Spleen (tissue), 13 donors: ENCODE measurements around the gene TIGAR. TPM values are rescaled to one million over a fixed set of nuclear protein-coding genes. Genes with fewer than 3 reads are reported as not detected.

ENCODE experiments used
- DNase-seq: peaks from one replicate; pipeline ENCODE4 v3.0.0-alpha.2; 2020
- H3K27ac ChIP-seq, 8 donors: fragments of 200-600 bp; sonication (generic) in 7 of 8; 1 replicate in 4 of 8; 2 replicates in 4 of 8; pipeline versions ENCODE4 v1.5.0 to v1.8.0; 2016 to 2021; ENCODE audit warnings: inconsistent platforms in 4 of 8, mild to moderate bottlenecking in 4 of 8, moderate library complexity in 1 of 8
- H3K27me3 ChIP-seq, 7 donors: fragments of 200-600 bp; sonication (generic) in 6 of 7; replicated peaks in 1 of 7; 1 replicate in 4 of 7; 2 replicates in 3 of 7; pipeline versions ENCODE4 v1.5.0 to v1.8.0; 2016 to 2021; ENCODE audit warnings: inconsistent platforms in 3 of 7, mild to moderate bottlenecking in 1 of 7
- H3K36me3 ChIP-seq, 6 donors: fragments of 200-600 bp; sonication (generic) in 5 of 6; 1 replicate in 4 of 6; 2 replicates in 2 of 6; pipeline versions ENCODE4 v1.5.0 to v1.8.0; 2016 to 2021; ENCODE audit warnings: inconsistent platforms in 2 of 6
- H3K4me1 ChIP-seq, 6 donors: fragments of 200-600 bp; sonication (generic) in 5 of 6; 1 replicate in 3 of 6; 2 replicates in 3 of 6; pipeline versions ENCODE4 v1.5.0 to v1.8.0; 2016 to 2021; ENCODE audit warnings: inconsistent platforms in 3 of 6
- H3K4me3 ChIP-seq, 8 donors: fragments of 200-600 bp; sonication (generic) in 7 of 8; 1 replicate in 4 of 8; 2 replicates in 4 of 8; pipeline versions ENCODE4 v1.5.0 to v1.8.0; 2016 to 2021; ENCODE audit warnings: inconsistent platforms in 4 of 8, mild to moderate bottlenecking in 4 of 8, moderate library complexity in 2 of 8
- H3K9me3 ChIP-seq, 8 donors: fragments of 200-600 bp; sonication (generic) in 7 of 8; 1 replicate in 4 of 8; 2 replicates in 4 of 8; pipeline versions ENCODE4 v1.5.0 to v1.8.0; 2016 to 2021; ENCODE audit warnings: inconsistent platforms in 4 of 8
- POLR2A ChIP-seq, 3 donors: fragments of 450-650 bp; IDR thresholded peaks; one replicate each; pipeline ENCODE4 v1.5.1; 2017; ENCODE audit warnings: antibody characterized with exemption in 3 of 3, mild to moderate bottlenecking in 1 of 3
- POLR2AphosphoS5 ChIP-seq, 3 donors: sonication (generic); formaldehyde crosslinking; IDR thresholded peaks; one replicate each; pipeline ENCODE4 v1.5.1; 2017; ENCODE audit warnings: antibody characterized with exemption in 3 of 3
- WGBS, 5 donors: extraction: QIAGEN DNeasy Blood & Tissue Kit in 3 of 5; methylation state at CpG; one replicate each; pipeline versions ENCODE4 v1.1.5 to v1.1.7; 2013 to 2018; 5-methylcytosine and 5-hydroxymethylcytosine counted together
- intact Hi-C: fragments of 100-400 bp; cut with DNase I; formaldehyde crosslinking; loops from one replicate; pipeline ENCODE4 v1.15.0; 2023; ENCODE audit warnings: low total_unique reads
- long read RNA-seq, 2 donors: transcript quantifications; one replicate each; lab custom pipeline, GENCODE V29; 2026
- polyA plus RNA-seq, 3 donors: library from polyadenylated mRNA; stranded (reverse); fragments of 200-250 nt; gene quantifications; one replicate each; pipeline ENCODE4 v1.2.1, GENCODE V29; 2013
- total RNA-seq, 7 donors: library from RNA; depleted of rRNA in 3 of 7; stranded (reverse); fragments of >200 nt in 3 of 7; fragmentation: NEBNext Ultra II Directional in 4 of 7; extraction: Animal tissue kit (Norgen Biotek cat#: 25700) in 4 of 7; gene quantifications; one replicate each; pipeline versions ENCODE4 v1.1.0 to v1.2.1, GENCODE V29; 2016 to 2021
- TF ChIP-seq, protein P1 (sequence below), 11 experiments: fragments of 200-600 bp in 7 of 11; fragments of 450-650 bp in 4 of 11; sonication (generic) in 4 of 11; IDR thresholded peaks in 8 of 11; conservative IDR thresholded peaks in 3 of 11; 1 replicate in 7 of 11; 2 replicates in 4 of 11; pipeline versions ENCODE4 v1.4.0 to v1.8.0; 2016 to 2021; ENCODE audit warnings: antibody characterized with exemption in 11 of 11, inconsistent platforms in 4 of 11, mild to moderate bottlenecking in 1 of 11
- donor health status: healthy with polysubstance abuse.
- donor health status: DM: no; HTN: no; CAD: no; lungs with moderate emphysema.
- donor health status: DM: no; HTN: no; CAD: no.
- donor health status: Bipolar disorder and iron deficiency.
- donor health status: healthy.
- donor health status: DM: no; HTN: no; CAD: no.
- donor health status: DM: yes; HTN: yes; CAD: no.

The TIGAR gene, protein sequence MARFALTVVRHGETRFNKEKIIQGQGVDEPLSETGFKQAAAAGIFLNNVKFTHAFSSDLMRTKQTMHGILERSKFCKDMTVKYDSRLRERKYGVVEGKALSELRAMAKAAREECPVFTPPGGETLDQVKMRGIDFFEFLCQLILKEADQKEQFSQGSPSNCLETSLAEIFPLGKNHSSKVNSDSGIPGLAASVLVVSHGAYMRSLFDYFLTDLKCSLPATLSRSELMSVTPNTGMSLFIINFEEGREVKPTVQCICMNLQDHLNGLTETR
- total RNA-seq, result 10 to 100 TPM in 6 of 7 donors, 1 to 10 TPM in 1; 7.1 to 16.7 (median 12.6) TPM
- polyA plus RNA-seq, result 1 to 10 TPM; 4.5 to 9.0 (median 5.1) TPM
- long read RNA-seq, donor 1, transcript TIGAR-201 (6 exons, 2,782 nt), result major isoform, 8 of 8 reads
- long read RNA-seq, donor 1, partial matches to known transcripts, result 0 of 8 reads
- long read RNA-seq, donor 1, other reads (novel, unspliced or antisense), result 0 of 8 reads
- long read RNA-seq, donor 2, partial matches to known transcripts, result 0 of 3 reads
- long read RNA-seq, donor 2, other reads (novel, unspliced or antisense), result 0 of 3 reads

DNA sequence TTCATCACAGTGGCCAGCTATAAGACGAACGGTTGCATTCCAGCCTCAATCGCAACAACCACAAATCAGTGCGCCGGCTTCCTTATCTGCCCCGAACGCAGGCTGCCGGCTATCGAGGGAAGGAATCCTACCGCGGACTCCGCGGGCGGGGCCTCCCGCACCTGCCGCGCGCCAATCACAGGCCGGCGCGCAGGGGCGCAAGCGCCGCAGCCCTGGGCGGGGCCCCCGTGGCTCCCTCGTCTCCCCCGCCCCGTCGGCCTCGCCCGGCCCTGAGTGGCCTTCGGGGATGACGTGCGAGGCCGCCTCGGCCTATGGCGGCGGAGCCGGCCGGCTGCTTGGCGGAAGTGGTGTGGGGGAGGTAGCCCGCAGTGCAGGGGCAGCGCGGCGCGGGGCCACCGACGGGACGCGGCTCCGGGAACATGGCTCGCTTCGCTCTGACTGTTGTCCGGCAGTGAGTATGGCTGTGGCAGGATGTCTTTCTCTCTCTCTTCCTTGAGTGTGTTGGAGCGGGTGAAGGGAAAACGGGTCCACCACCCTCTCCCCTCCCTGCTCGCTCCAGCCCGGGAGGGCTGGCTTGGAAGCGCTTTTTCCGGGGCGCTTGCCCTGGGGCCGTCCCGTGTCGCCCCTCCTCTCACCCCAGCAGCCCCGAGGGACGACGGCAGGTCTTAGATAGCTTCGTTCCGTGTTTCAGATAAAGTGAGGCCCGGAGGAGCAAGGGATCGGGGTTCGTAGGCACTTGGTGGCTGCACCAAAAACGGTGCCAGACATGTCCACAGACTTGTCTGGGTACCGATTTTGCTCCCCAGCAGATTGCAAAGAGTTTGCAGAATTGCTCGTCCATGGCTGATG is at the start of gene TIGAR:
Gene TIGAR (plus strand): TSS at position 361 of the 849 bp plus-strand sequence. CDS start 59 bp downstream, at position 420.
- H3K9me3 ChIP-seq, result no peaks in the 10 kb centered on the region
- intact Hi-C loops, result no loop called here
- H3K27me3 ChIP-seq, result no peaks in the 10 kb centered on the region
- H3K4me1 ChIP-seq, result peaks cover 16 to 48% (median 32%) of the 10 kb centered on the region in 6 donors
- TF ChIP-seq, protein P1, sequence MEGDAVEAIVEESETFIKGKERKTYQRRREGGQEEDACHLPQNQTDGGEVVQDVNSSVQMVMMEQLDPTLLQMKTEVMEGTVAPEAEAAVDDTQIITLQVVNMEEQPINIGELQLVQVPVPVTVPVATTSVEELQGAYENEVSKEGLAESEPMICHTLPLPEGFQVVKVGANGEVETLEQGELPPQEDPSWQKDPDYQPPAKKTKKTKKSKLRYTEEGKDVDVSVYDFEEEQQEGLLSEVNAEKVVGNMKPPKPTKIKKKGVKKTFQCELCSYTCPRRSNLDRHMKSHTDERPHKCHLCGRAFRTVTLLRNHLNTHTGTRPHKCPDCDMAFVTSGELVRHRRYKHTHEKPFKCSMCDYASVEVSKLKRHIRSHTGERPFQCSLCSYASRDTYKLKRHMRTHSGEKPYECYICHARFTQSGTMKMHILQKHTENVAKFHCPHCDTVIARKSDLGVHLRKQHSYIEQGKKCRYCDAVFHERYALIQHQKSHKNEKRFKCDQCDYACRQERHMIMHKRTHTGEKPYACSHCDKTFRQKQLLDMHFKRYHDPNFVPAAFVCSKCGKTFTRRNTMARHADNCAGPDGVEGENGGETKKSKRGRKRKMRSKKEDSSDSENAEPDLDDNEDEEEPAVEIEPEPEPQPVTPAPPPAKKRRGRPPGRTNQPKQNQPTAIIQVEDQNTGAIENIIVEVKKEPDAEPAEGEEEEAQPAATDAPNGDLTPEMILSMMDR (IDR thresholded peaks at IDR 0.05 in 8 of 11, conservative IDR thresholded peaks at IDR 0.05 in 3 of 11), result peak in 4 of 11 experiments; percentile 12 to 40 (median 21)
- TF ChIP-seq POLR2AphosphoS5 (IDR thresholded peaks at IDR 0.05), result peak; percentile 96 to 99 (median 98)
- peak in 2 of 3 donors; percentile 58 to 59 for TF ChIP-seq POLR2A (IDR thresholded peaks at IDR 0.05)
- WGBS, 5 donors, result 0% methylated on average over 23 to 76 of the region's 76 CpGs
- H3K4me3 ChIP-seq, result peak within 1 kb of the TSS; percentile 61 to 93 (median 83)
- H3K27ac ChIP-seq, result peak within 1 kb of the TSS; percentile 50 to 94 (median 92)
- DNase-seq, result peak; percentile 99
- H3K36me3 ChIP-seq, result peaks cover 0 to 20% (median 3%) of the 10 kb centered on the region in 6 donors

DNA sequence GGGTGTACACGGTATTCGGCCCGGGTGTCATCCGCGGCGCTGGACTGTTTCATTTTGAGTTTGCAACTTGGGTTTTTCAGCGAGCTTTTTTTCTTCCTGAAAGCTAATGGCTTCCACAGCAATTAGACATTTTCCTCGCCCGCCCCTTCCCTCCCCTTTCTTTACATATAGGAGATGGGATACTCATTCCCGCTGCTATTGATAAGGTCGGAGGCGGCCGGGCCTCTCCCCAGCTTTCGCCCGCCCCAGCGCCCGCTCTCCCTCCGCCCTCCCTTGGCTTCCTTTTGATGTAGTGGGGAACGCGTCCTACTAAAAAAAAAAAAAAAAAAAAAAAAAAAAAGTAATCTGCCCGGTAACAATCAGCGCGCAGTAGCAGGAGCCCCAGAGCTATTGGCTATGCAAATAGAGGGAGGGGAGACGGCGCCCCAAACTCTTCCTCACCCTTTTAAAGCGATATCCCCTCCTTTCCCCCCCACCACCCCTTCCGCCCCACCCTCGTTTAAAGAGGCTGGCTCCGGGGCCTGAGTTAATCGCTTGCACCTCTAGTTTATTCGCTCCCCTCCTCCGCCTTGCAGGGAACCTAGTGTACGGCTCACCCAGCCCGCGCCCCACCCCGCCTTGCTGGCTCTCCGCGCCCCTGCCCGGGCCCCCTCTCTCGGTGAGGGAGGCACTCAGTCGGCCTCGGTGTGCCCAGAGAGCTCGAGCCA is 49.1 kb upstream of the TIGAR start:
- intact Hi-C loops, result no loop called here
- H3K4me3 ChIP-seq, result peak overlapping the region; percentile 14 to 74 (median 66)
- H3K36me3 ChIP-seq, result peaks cover 0 to 10% (median 0%) of the 10 kb centered on the region in 6 donors
- H3K27ac ChIP-seq, result peak overlapping the region; percentile 74 to 98 (median 92)
- 1% methylated on average over 33 to 43 of the region's 43 CpGs for WGBS, 5 donors
- TF ChIP-seq POLR2A (IDR thresholded peaks at IDR 0.05) (peak in 1 of 3 donors; percentile 71), POLR2AphosphoS5 (IDR thresholded peaks at IDR 0.05) (peak; percentile 78 to 88 (median 79))
- TF ChIP-seq, protein P1 (IDR thresholded peaks at IDR 0.05 in 8 of 11, conservative IDR thresholded peaks at IDR 0.05 in 3 of 11), result no peak
- H3K4me1 ChIP-seq, result peaks cover 17 to 88% (median 76%) of the 10 kb centered on the region in 6 donors
- peaks cover 0 to 98% (median 61%) of the 10 kb centered on the region in 7 donors for H3K27me3 ChIP-seq
- H3K9me3 ChIP-seq, result no peaks in the 10 kb centered on the region
- peak; percentile 96 for DNase-seq

DNA sequence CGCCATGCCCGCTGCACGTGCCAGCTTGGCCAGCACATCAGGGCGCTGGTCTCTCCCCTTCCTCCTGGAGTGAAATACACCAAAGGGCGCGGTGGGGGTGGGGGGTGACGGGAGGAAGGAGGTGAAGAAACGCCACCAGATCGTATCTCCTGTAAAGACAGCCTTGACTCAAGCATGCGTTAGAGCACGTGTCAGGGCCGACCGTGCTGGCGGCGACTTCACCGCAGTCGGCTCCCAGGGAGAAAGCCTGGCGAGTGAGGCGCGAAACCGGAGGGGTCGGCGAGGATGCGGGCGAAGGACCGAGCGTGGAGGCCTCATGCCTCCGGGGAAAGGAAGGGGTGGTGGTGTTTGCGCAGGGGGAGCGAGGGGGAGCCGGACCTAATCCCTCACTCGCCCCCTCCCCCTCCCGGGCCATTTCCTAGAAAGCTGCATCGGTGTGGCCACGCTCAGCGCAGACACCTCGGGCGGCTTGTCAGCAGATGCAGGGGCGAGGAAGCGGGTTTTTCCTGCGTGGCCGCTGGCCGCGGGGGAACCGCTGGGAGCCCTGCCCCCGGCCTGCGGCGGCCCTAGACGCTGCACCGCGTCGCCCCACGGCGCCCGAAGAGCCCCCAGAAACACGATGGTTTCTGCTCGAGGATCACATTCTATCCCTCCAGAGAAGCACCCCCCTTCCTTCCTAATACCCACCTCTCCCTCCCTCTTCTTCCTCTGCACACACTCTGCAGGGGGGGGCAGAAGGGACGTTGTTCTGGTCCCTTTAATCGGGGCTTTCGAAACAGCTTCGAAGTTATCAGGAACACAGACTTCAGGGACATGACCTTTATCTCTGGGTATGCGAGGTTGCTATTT is 48.4 kb upstream of the TIGAR start:
- Histone ChIP-seq H3K27me3 (peaks cover 0 to 90% (median 54%) of the 10 kb centered on the region in 7 donors), H3K9me3 (no peaks in the 10 kb centered on the region), H3K27ac (peak overlapping the region; percentile 74 to 98 (median 92)), H3K4me1 (peaks cover 17 to 95% (median 84%) of the 10 kb centered on the region in 6 donors), H3K4me3 (peak overlapping the region; percentile 1 to 74 (median 66)), H3K36me3 (peaks cover 0 to 16% (median 6%) of the 10 kb centered on the region in 6 donors)
- intact Hi-C loops, result no loop called here
- DNase-seq, result peak; percentile 92
- WGBS, 5 donors, result 0 to 2% (median 1%) methylated on average over 43 to 62 of the region's 62 CpGs
- TF ChIP-seq POLR2AphosphoS5 (IDR thresholded peaks at IDR 0.05) (peak; percentile 39 to 76 (median 74)), POLR2A (IDR thresholded peaks at IDR 0.05) (no peak)
- TF ChIP-seq, protein P1 (IDR thresholded peaks at IDR 0.05 in 8 of 11, conservative IDR thresholded peaks at IDR 0.05 in 3 of 11), result no peak
